ENCODE data around the gene CYP11A1.
"Not testable (repeated sequence)": the region's sequence is repeated elsewhere in the genome, so short reads cannot be mapped to it uniquely, and the experiment has no call there.

CYP11A1 gene

DNA sequence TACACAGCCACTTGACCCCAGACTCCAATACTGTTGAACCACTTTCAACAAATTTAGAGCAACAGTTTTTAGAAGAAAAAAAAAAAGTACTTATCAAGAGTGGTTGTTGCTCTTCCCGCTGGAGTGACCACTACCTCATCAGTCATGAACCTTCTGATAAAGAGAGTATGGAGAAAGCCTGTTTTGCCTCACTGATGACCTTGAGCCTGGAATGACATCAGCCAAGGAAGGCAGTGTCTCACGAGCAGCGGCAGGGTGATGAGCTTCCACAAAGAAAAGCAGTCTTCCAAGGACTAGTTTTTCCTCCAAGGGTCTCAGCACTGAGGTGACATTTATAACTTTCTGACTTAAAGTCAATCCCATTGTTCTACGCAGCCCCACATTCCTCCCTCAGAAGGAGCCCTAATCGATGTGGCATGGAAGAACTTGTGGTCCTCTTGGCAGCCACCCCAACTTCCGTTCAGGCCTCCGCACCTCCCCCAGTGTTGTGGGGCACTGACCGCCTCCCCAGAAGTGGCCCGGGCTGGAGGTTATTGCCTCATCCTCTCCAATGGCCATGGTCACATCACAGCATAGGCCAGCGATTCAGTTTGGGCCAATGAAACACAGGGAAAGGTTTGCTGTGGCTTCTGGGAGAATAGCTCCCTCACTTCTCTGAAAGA is 1.8 kb upstream of the CYP11A1 start:
- TF ChIP-seq, protein P1, sequence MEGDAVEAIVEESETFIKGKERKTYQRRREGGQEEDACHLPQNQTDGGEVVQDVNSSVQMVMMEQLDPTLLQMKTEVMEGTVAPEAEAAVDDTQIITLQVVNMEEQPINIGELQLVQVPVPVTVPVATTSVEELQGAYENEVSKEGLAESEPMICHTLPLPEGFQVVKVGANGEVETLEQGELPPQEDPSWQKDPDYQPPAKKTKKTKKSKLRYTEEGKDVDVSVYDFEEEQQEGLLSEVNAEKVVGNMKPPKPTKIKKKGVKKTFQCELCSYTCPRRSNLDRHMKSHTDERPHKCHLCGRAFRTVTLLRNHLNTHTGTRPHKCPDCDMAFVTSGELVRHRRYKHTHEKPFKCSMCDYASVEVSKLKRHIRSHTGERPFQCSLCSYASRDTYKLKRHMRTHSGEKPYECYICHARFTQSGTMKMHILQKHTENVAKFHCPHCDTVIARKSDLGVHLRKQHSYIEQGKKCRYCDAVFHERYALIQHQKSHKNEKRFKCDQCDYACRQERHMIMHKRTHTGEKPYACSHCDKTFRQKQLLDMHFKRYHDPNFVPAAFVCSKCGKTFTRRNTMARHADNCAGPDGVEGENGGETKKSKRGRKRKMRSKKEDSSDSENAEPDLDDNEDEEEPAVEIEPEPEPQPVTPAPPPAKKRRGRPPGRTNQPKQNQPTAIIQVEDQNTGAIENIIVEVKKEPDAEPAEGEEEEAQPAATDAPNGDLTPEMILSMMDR (conservative IDR thresholded peaks at IDR 0.05), result no peak
- TF ChIP-seq ZFX (IDR thresholded peaks at IDR 0.05), result no peak

DNA sequence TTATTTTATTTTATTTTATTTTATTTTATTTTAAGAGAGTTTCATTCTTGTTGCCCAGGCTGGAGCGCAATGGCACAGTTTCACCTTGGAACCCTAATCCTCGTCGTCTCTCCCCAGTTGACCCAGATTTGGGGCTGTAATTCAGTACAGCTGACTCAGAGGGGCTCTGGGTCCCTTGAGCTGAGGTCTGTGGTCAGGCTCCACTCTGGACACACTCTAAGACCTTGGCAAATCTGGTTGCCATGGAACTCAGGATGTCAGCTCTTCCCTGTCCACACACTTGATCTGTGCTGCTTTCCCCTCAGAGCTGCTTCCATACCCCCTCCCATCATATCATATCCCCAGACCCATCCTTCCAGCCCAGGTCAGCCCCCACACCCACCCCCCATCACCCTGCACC is 675 bp upstream of the CYP11A1 start:
- TF ChIP-seq, protein P1 (conservative IDR thresholded peaks at IDR 0.05), result no peak
- no peak for TF ChIP-seq ZFX (IDR thresholded peaks at IDR 0.05)
- H3K27ac ChIP-seq, result no peak overlapping the region

More for the DNA sequence above, 1.8 kb upstream of the CYP11A1 start:
- H3K27ac ChIP-seq, result no peak overlapping the region

GRCh38 chr15:74365598-74366445 is 1.6 kb downstream of the CYP11A1 start:
- TF ChIP-seq, protein P1 (conservative IDR thresholded peaks at IDR 0.05), result no peak
- no peak for TF ChIP-seq ZFX (IDR thresholded peaks at IDR 0.05)
- no peak overlapping the region for H3K27ac ChIP-seq

- no peak overlapping the region for H3K27ac ChIP-seq
Measured at GRCh38 chr15:74364936-74365597, 2.4 kb downstream of the CYP11A1 start.

DNA sequence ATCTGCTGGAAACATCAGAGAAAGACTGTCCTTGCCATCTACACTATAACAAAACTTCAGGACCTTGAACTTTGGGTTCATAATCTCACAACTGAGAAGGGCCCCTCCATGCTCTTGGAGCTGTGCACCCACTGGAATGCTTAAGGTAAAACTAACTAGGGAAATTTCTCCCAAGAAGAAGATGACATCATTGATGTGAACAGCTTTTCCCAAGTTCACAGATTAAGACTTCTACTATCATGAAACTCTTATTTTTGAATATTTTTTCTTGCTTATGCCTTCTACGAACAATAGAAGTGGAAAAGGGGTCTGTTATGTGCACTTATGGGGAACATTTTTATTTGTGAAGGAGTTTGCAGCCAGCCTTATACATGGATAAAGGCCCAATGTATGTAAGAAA is 5.0 kb downstream of the CYP11A1 start:
- no peak for TF ChIP-seq ZFX (IDR thresholded peaks at IDR 0.05)
- TF ChIP-seq, protein P1 (conservative IDR thresholded peaks at IDR 0.05), result no peak

More at GRCh38 chr15:74364936-74365597, 2.4 kb downstream of the CYP11A1 start:
- TF ChIP-seq, protein P1 (conservative IDR thresholded peaks at IDR 0.05), result no peak
- no peak for TF ChIP-seq ZFX (IDR thresholded peaks at IDR 0.05)

GRCh38 chr15:74360855-74361254 is 6.6 kb downstream of the CYP11A1 start:
- H3K27ac ChIP-seq, result peak overlapping the region; percentile 82

More for the DNA sequence above, 5.0 kb downstream of the CYP11A1 start:
- no peak overlapping the region for H3K27ac ChIP-seq

DNA sequence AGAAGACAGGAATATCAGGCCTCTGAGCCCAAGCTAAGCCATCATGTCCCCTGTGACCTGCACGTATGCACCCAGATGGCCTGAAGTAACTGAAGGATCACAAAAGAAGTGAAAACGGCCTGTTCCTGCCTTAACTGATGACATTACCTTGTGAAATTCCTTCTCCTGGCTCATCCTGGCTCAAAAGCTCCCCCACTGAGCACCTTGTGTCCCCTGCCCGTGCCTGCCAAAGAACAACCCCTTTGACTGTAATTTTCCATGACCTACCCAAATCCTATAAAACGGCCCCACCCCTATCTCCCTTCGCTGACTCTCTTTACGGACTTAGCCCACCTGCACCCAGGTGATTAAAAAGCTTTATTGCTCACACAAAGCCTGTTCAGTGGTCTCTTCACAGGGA is 8.1 kb downstream of the CYP11A1 start:
- peak overlapping the region; percentile 82 for H3K27ac ChIP-seq

DNA sequence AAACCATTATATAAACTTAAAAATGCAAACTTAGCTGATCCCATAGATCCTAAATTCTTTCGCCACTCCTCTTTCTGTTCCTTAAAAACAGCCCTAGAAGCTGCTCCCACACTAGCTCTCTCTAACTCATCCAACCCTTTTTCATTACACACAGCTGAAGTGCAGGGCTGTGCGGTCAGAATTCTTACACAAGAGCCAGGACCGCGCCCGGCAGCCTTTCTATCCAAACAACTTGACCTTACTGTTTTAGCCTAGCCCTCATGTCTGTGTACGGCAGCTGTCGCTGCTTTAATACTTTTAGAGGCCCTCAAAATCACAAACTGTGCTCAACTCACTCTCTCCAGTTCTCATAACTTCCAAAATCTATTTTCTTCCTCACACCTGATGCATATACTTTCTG is 9.9 kb downstream of the CYP11A1 start:
- not testable (repeated sequence) for H3K27ac ChIP-seq

DNA sequence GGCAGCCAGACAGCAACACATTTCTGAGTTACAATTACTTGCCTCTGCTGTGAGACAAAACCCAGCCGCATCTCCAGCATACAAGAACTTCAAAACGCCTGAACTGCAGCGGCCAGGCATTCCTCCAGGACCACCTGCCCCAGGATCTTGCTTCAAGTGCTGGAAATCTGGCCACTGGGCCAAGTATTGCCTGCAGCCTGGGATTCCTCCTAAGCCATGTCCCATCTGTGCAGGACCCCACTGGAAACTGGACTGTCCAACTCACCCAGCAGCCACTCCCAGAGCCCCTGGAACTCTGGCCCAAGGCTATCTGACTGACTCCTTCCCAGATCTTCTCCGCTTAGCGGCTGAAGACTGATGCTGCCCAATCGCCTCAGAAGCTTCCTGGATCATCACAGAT is 11.4 kb downstream of the CYP11A1 start:
- not testable (repeated sequence) for H3K27ac ChIP-seq

DNA sequence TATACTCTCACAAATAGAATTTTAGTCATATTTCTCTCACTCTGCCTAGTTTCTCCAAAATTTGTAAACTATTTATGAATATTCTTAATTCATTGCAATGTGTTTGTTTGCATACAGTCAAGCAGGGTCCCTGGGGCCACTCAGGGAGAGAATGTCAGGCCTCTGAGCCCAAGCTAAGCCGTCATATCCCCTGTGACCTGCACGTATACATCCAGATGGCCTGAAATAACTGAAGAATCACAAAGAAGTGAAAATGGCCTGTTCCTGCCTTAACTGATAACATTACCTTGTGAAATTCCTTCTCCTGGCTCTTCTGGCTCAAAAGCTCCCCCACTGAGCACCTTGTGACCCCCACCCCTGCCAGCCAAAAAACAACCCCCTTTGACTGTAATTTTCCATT is 13.5 kb downstream of the CYP11A1 start:
- not testable (repeated sequence) for H3K27ac ChIP-seq
